HL-60 (cell line): Measurements from ENCODE around the gene SLC6A8.
"Not testable (repeated sequence)": the region's sequence is repeated elsewhere in the genome, so short reads cannot be mapped to it uniquely, and the experiment has no call there.

Experiments
- DNase-seq, 2 experiments: peaks; one replicate each; pipeline ENCODE4 v3.0.0-alpha.2; 2010 to 2020; ENCODE audit warnings: low read depth in 1 of 2, low spot score in 1 of 2
- H3K27ac ChIP-seq: fragments of 250-450 bp; sonication (Bioruptor Pico); replicated peaks from 2 replicates; pipeline ENCODE4 v1.5.1; 2020; ENCODE audit warnings: mild to moderate bottlenecking, moderate library complexity
- H3K27me3 ChIP-seq: fragments of 250-450 bp; sonication (Bioruptor Pico); 2 replicates; pipeline ENCODE4 v1.5.1; 2021; ENCODE audit warnings: mild to moderate bottlenecking, moderate library complexity; ENCODE audit not compliant: insufficient read depth, poor library complexity, severe bottlenecking
- H3K4me3 ChIP-seq: replicated peaks from 2 replicates; pipeline ENCODE4 v1.5.1; 2011; ENCODE audit warnings: mild to moderate bottlenecking, control low read depth, low read length; ENCODE audit not compliant: insufficient read depth
- GABPA ChIP-seq: IDR thresholded peaks from 2 replicates; pipeline ENCODE4 v1.6.1; 2012; ENCODE audit warnings: low read depth
- POLR2AphosphoS5 ChIP-seq: IDR thresholded peaks from 2 replicates; pipeline ENCODE4 v1.6.1; 2012; ENCODE audit warnings: low read depth
- REST ChIP-seq: IDR thresholded peaks from 2 replicates; pipeline ENCODE4 v1.6.1; 2012; ENCODE audit warnings: low read depth; ENCODE audit not compliant: insufficient replicate concordance
- SPI1 ChIP-seq: IDR thresholded peaks from 2 replicates; pipeline ENCODE4 v1.6.1; 2012; ENCODE audit warnings: low read depth, mild to moderate bottlenecking, borderline replicate concordance
- TF ChIP-seq, protein P1 (sequence below): IDR thresholded peaks from one replicate; pipeline ENCODE4 v1.5.1; 2011; ENCODE audit warnings: low read length, control low read depth, inconsistent platforms; ENCODE audit not compliant: insufficient read depth

SLC6A8 gene

GRCh38 chrX:153681175-153681574 lies 6.6 kb upstream of the SLC6A8 start:
- DNase-seq, result no peak
- Histone ChIP-seq H3K4me3 (no peak overlapping the region), H3K27ac (no peak overlapping the region), H3K27me3 (no peaks in the 10 kb centered on the region)
- no peak for TF ChIP-seq POLR2AphosphoS5
- TF ChIP-seq, protein P1, sequence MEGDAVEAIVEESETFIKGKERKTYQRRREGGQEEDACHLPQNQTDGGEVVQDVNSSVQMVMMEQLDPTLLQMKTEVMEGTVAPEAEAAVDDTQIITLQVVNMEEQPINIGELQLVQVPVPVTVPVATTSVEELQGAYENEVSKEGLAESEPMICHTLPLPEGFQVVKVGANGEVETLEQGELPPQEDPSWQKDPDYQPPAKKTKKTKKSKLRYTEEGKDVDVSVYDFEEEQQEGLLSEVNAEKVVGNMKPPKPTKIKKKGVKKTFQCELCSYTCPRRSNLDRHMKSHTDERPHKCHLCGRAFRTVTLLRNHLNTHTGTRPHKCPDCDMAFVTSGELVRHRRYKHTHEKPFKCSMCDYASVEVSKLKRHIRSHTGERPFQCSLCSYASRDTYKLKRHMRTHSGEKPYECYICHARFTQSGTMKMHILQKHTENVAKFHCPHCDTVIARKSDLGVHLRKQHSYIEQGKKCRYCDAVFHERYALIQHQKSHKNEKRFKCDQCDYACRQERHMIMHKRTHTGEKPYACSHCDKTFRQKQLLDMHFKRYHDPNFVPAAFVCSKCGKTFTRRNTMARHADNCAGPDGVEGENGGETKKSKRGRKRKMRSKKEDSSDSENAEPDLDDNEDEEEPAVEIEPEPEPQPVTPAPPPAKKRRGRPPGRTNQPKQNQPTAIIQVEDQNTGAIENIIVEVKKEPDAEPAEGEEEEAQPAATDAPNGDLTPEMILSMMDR, result no peak
- no peak for TF ChIP-seq SPI1
- no peak for TF ChIP-seq REST
- no peak for TF ChIP-seq GABPA

- H3K27ac ChIP-seq, H3K27me3 ChIP-seq, DNase-seq, H3K4me3 ChIP-seq: not testable (repeated sequence)
Observed at GRCh38 chrX:153683486-153683885, 4.2 kb upstream of the SLC6A8 start.

DNA sequence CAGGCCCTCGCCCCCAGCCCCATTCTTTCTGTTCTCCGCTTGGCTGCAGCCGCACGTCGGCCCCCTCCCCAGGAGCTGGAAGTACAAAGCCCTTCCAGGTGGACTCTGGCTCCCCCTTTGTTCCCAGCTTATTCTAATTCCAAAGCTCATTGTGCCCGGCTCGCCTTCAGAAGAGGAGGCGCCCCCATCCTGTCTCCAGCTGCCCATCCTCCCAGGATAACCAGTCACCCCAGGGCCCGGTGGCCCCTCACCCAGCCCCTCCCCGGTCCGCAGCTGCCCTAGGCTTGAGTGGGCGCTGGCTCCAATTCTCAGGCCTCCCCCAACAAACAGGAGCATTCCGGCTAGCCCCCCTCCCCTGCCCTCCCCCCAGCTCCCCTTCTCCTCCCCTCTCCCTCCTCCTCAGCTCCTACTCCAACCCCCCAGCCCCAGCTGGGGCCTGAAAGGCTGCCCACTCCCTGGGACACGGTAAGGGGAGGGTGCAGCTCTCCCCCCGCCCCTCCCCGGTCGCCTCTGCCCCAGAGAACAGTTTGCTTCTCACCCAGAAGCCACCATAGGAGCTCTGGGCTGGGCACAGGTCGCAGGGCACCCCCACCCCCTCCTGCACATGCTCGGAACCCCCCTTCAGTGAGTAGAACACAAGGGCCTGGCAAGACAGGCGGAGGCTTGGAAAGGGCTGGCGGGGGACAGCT lies 3.1 kb upstream of the SLC6A8 start:
- no peaks in the 10 kb centered on the region for H3K27me3 ChIP-seq
- H3K27ac ChIP-seq, result no peak overlapping the region
- no peak overlapping the region for H3K4me3 ChIP-seq
- no peak for DNase-seq
- TF ChIP-seq, protein P1, result no peak
- TF ChIP-seq REST, result no peak
- no peak for TF ChIP-seq GABPA
- TF ChIP-seq SPI1, result no peak
- TF ChIP-seq POLR2AphosphoS5, result no peak

- H3K4me3 ChIP-seq, result no peak overlapping the region
- no peak for DNase-seq
- no peaks in the 10 kb centered on the region for H3K27me3 ChIP-seq
- TF ChIP-seq POLR2AphosphoS5, result no peak
- no peak for TF ChIP-seq GABPA
- H3K27ac ChIP-seq, result no peak overlapping the region
Observed at GRCh38 chrX:153685156-153685536, 2.6 kb upstream of the SLC6A8 start.
